H1 (cell line): ENCODE measurements around the gene C3orf18. TPM values are rescaled to one million over a fixed set of nuclear protein-coding genes. Genes with fewer than 3 reads are reported as not detected.

Experiments used
- CTCF ChIA-PET: fragments of 300-600 bp; sonication (Branson Sonifier 250); formaldehyde crosslinking; loops from one replicate; lab custom pipeline; 2021; ENCODE audit not compliant: partially characterized antibody; lab: Charles Lee
- POLR2A ChIA-PET: fragments of 300-600 bp; sonication (Branson Sonifier 250); formaldehyde crosslinking; loops from one replicate; lab custom pipeline; 2021; ENCODE audit warnings: inconsistent platforms; ENCODE audit not compliant: partially characterized antibody; lab: Charles Lee
- DNase-seq, 2 experiments: peaks; one replicate each; pipeline versions ENCODE4 v3.0.0 to v3.0.0-alpha.2; 2010 to 2022; ENCODE audit warnings: low spot score in 2 of 2, low read depth in 1 of 2, mixed read lengths in 1 of 2
- FAIRE-seq: peaks from 2 replicates; lab custom pipeline; 2011; peaks lifted over from hg19 to GRCh38; lab: Jason Lieb, UNC
- H2AFZ ChIP-seq: 2 replicates; pipeline ENCODE4 v1.8.1; 2012; ENCODE audit warnings: low read length, inconsistent platforms
- H2AK5ac ChIP-seq: 2 replicates; pipeline ENCODE4 v1.6.1; 2013; ENCODE audit warnings: low read depth, low read length
- H2BK120ac ChIP-seq: replicated peaks from 2 replicates; pipeline ENCODE3; 2013; ENCODE audit warnings: low read depth, low read length, inconsistent platforms
- H2BK12ac ChIP-seq: 2 replicates; pipeline ENCODE4 v1.6.1; 2013; ENCODE audit warnings: low read depth, low read length
- H2BK15ac ChIP-seq: 2 replicates; pipeline ENCODE4 v1.6.1; 2013; ENCODE audit warnings: low read length
- H2BK20ac ChIP-seq: 2 replicates; pipeline ENCODE4 v1.6.1; 2013; ENCODE audit warnings: low read length
- H2BK5ac ChIP-seq: 2 replicates; pipeline ENCODE4 v1.6.1; 2013; ENCODE audit warnings: low read depth, low read length
- H3K14ac ChIP-seq: 2 replicates; pipeline ENCODE4 v1.6.1; 2013; ENCODE audit warnings: inconsistent platforms; ENCODE audit not compliant: insufficient read length
- H3K18ac ChIP-seq: 2 replicates; pipeline ENCODE4 v1.6.1; 2013; ENCODE audit warnings: low read length; ENCODE audit errors: extremely low read depth
- H3K23ac ChIP-seq: 2 replicates; pipeline ENCODE4 v1.6.1; 2013; ENCODE audit warnings: inconsistent platforms; ENCODE audit not compliant: insufficient read length
- H3K23me2 ChIP-seq: 2 replicates; pipeline ENCODE4 v1.6.1; 2013; ENCODE audit warnings: low read depth, low read length
- H3K27ac ChIP-seq: 2 replicates; pipeline ENCODE4 v1.6.1; 2011; ENCODE audit warnings: low read depth, low read length, inconsistent platforms
- H3K27me3 ChIP-seq, 4 experiments: replicated peaks in 1 of 4; 1 replicate in 1 of 4; 2 replicates in 3 of 4; pipeline versions ENCODE4 v1.6.1 to v1.8.1; 2011 to 2013; ENCODE audit warnings: low read length in 3 of 4, mild to moderate bottlenecking in 3 of 4, inconsistent platforms in 2 of 4, mixed read lengths in 2 of 4, moderate library complexity in 1 of 4; ENCODE audit not compliant: control insufficient read depth in 3 of 4, insufficient read depth in 3 of 4; ENCODE audit errors: extremely low read depth in 1 of 4
- H3K36me3 ChIP-seq, 4 experiments: 2 replicates each; pipeline versions ENCODE4 v1.6.1 to v1.8.1; 2011 to 2013; ENCODE audit warnings: mild to moderate bottlenecking in 4 of 4, low read length in 3 of 4, moderate library complexity in 2 of 4, control low read depth in 1 of 4, inconsistent platforms in 1 of 4; ENCODE audit not compliant: insufficient read depth in 4 of 4, control insufficient read depth in 2 of 4
- H3K4ac ChIP-seq: replicated peaks from 2 replicates; pipeline ENCODE3; 2013; ENCODE audit warnings: low read length, low read depth, mixed read lengths, inconsistent platforms; ENCODE audit not compliant: insufficient read length
- H3K4me1 ChIP-seq, 4 experiments: replicated peaks in 1 of 4; 1 replicate in 1 of 4; 2 replicates in 3 of 4; pipeline versions ENCODE4 v1.6.1 to v1.8.1; 2011 to 2013; ENCODE audit warnings: low read length in 3 of 4, inconsistent platforms in 2 of 4, mixed read lengths in 1 of 4; ENCODE audit not compliant: insufficient read depth in 4 of 4, control insufficient read depth in 3 of 4
- H3K4me2 ChIP-seq, 2 experiments: 2 replicates each; pipeline versions ENCODE4 v1.6.1 to v1.8.1; 2011 to 2013; ENCODE audit warnings: low read depth in 2 of 2, low read length in 2 of 2, control low read depth in 1 of 2, inconsistent platforms in 1 of 2, mild to moderate bottlenecking in 1 of 2; ENCODE audit not compliant: insufficient read depth in 1 of 2
- H3K4me3 ChIP-seq, 4 experiments: fragments of 200-600, 300-600 bp in 1 of 4; sonication (generic), shearing (Covaris generic), sonication (Bioruptor Twin) in 1 of 4; 2 replicates each; pipeline versions ENCODE4 v1.5.1 to v1.8.1; 2011 to 2016; ENCODE audit warnings: low read length in 4 of 4, low read depth in 3 of 4, control low read depth in 2 of 4, inconsistent platforms in 2 of 4, mild to moderate bottlenecking in 2 of 4, mixed read lengths in 1 of 4, moderate library complexity in 1 of 4; ENCODE audit not compliant: insufficient read depth in 2 of 4; ENCODE audit errors: extremely low read depth in 1 of 4
- H3K56ac ChIP-seq: replicated peaks from 2 replicates; pipeline ENCODE3; 2013; ENCODE audit warnings: low read depth, mild to moderate bottlenecking, mixed read lengths, low read length, inconsistent platforms; ENCODE audit not compliant: insufficient read length
- H3K79me1 ChIP-seq: 2 replicates; pipeline ENCODE4 v1.6.1; 2013; ENCODE audit warnings: low read depth, low read length, control low read depth
- H3K79me2 ChIP-seq, 2 experiments: 2 replicates each; pipeline versions ENCODE4 v1.6.1 to v1.8.1; 2012 to 2013; ENCODE audit warnings: low read length in 2 of 2, mild to moderate bottlenecking in 2 of 2, inconsistent platforms in 1 of 2; ENCODE audit not compliant: insufficient read depth in 2 of 2, control insufficient read depth in 1 of 2
- H3K9ac ChIP-seq, 4 experiments: replicated peaks in 1 of 4; 1 replicate in 1 of 4; 2 replicates in 3 of 4; pipeline versions ENCODE4 v1.6.1 to v1.8.1; 2011 to 2013; ENCODE audit warnings: low read depth in 3 of 4, low read length in 3 of 4, control low read depth in 2 of 4, mild to moderate bottlenecking in 2 of 4, moderate library complexity in 2 of 4, inconsistent platforms in 1 of 4; ENCODE audit errors: extremely low read depth in 1 of 4
- H3K9me3 ChIP-seq, 2 experiments: 2 replicates each; pipeline versions ENCODE4 v1.6.1 to v1.8.1; 2012 to 2013; ENCODE audit warnings: mild to moderate bottlenecking in 2 of 2, moderate library complexity in 2 of 2, control low read depth in 1 of 2, inconsistent platforms in 1 of 2, low read depth in 1 of 2, low read length in 1 of 2, mixed read lengths in 1 of 2; ENCODE audit not compliant: insufficient read depth in 2 of 2
- H4K20me1 ChIP-seq, 2 experiments: replicated peaks in 1 of 2; 2 replicates each; pipeline versions ENCODE3 to v1.8.1; 2011 to 2013; ENCODE audit warnings: inconsistent platforms in 2 of 2, low read length in 2 of 2, mild to moderate bottlenecking in 1 of 2; ENCODE audit not compliant: insufficient read depth in 2 of 2, control insufficient read depth in 1 of 2
- H4K5ac ChIP-seq: 2 replicates; pipeline ENCODE4 v1.6.1; 2013; ENCODE audit warnings: low read length, low read depth, mixed read lengths, inconsistent platforms; ENCODE audit not compliant: insufficient read length
- H4K8ac ChIP-seq: 2 replicates; pipeline ENCODE4 v1.8.0; 2013; ENCODE audit warnings: mild to moderate bottlenecking, moderate library complexity, low read length, inconsistent platforms; ENCODE audit not compliant: insufficient read depth; ENCODE audit errors: extremely low read depth
- H4K91ac ChIP-seq: replicated peaks from 2 replicates; pipeline ENCODE3; 2013; ENCODE audit warnings: low read length, mixed read lengths, inconsistent platforms; ENCODE audit not compliant: insufficient read length
- ASH2L ChIP-seq: fragments of 200-600, 300-600 bp; sonication (generic); IDR thresholded peaks from one replicate; pipeline ENCODE4 v1.7.1; 2017; ENCODE audit warnings: low read length
- CBX8 ChIP-seq: fragments of 300-800, 300-1000 bp; sonication (generic); IDR thresholded peaks from 2 replicates; pipeline ENCODE4 v1.7.1; 2016; ENCODE audit warnings: low read depth, low read length, borderline replicate concordance
- CTBP2 ChIP-seq: IDR thresholded peaks from 2 replicates; pipeline ENCODE4 v1.7.0; 2011; ENCODE audit warnings: borderline replicate concordance, mild to moderate bottlenecking, moderate library complexity, mixed read lengths, low read length; ENCODE audit not compliant: insufficient read depth, insufficient read length
- KDM1A ChIP-seq: fragments of 200-600, 300-600 bp; sonication (generic); IDR thresholded peaks from 2 replicates; pipeline ENCODE4 v1.7.1; 2016; ENCODE audit warnings: mild to moderate bottlenecking, low read length, borderline replicate concordance
- POLR2AphosphoS5 ChIP-seq: IDR thresholded peaks from 2 replicates; pipeline ENCODE4 v1.6.1; 2011; ENCODE audit warnings: low read depth, low read length
- RAD21 ChIP-seq, 2 experiments: IDR thresholded peaks in 1 of 2; conservative IDR thresholded peaks in 1 of 2; 2 replicates each; pipeline ENCODE4 v1.6.1; 2011; ENCODE audit warnings: low read depth in 2 of 2, low read length in 2 of 2, improper control_type of control experiment in 1 of 2, inconsistent platforms in 1 of 2, mild to moderate bottlenecking in 1 of 2, moderate library complexity in 1 of 2
- RXRA ChIP-seq: IDR thresholded peaks from 2 replicates; pipeline ENCODE4 v1.6.1; 2011; ENCODE audit warnings: low read depth, mild to moderate bottlenecking, low read length, moderate library complexity; ENCODE audit not compliant: insufficient read depth
- SIX5 ChIP-seq: IDR thresholded peaks from 2 replicates; pipeline ENCODE4 v1.6.1; 2011; ENCODE audit warnings: mild to moderate bottlenecking, low read depth, low read length
- WGBS, 2 experiments: shearing (Covaris generic) in 1 of 2; methylation state at CpG; one replicate each; pipeline versions ENCODE4 v1.1.6 to v1.1.7; 2013 to 2015; ENCODE audit warnings: low lambda C conversion rate in 2 of 2, mixed read lengths in 2 of 2, inconsistent platforms in 1 of 2, low coverage in 1 of 2, missing lambda C conversion rate in 1 of 2; ENCODE audit not compliant: insufficient replicate concordance in 2 of 2, insufficient coverage in 1 of 2, insufficient read length in 1 of 2; ENCODE audit errors: extremely low coverage in 1 of 2, missing lambda C conversion rate in 1 of 2; 5-methylcytosine and 5-hydroxymethylcytosine counted together
- polyA plus RNA-seq, 7 experiments: library from polyadenylated mRNA; depleted of rRNA in 3 of 7; stranded (reverse) in 5 of 7; unstranded in 2 of 7; fragments of >200 nt in 5 of 7; fragments of 200-250 nt in 2 of 7; gene quantifications; 1 replicate in 5 of 7; 2 replicates in 1 of 7; 4 replicates in 1 of 7; pipeline versions ENCODE4 v1.2.1 to v1.2.3, GENCODE V29; 2011 to 2013; ENCODE audit warnings: missing spikeins in 2 of 7, mixed read lengths in 2 of 7
- total RNA-seq: library from RNA; stranded (reverse); fragmentation: NEBNext Ultra II Directional; extraction: Animal tissue kit (Norgen Biotek cat#: 25700); gene quantifications from 2 replicates; pipeline ENCODE4 v1.2.1, GENCODE V29; 2021

C3orf18 gene
- total and polyA plus RNA-seq, 2 of the 8 experiments (the other 6 are each of a cell fraction or from before 2014, with no cell fraction given), result 7.5 to 15.0 TPM

- no peak overlapping the region for H2BK15ac ChIP-seq
- peaks cover 0 to 2% (median 0%) of the 10 kb centered on the region in 4 experiments; a peak in 1 of 7 replicates for H3K27me3 ChIP-seq
- no peak overlapping the region for H2BK12ac ChIP-seq
- H3K79me1 ChIP-seq, result no peaks in the 10 kb centered on the region
- DNase-seq, result no peak
- no peak for TF ChIP-seq KDM1A
- TF ChIP-seq SIX5, result no peak
- TF ChIP-seq RAD21 (IDR thresholded peaks at IDR 0.05 in 1 of 2, conservative IDR thresholded peaks at IDR 0.05 in 1 of 2; ENCODE audit: low read depth in 2 of 2, low read length in 2 of 2), result no peak
- no peak for TF ChIP-seq CTBP2
- TF ChIP-seq POLR2AphosphoS5, result no peak
- TF ChIP-seq CBX8, result no peak
- TF ChIP-seq ASH2L, result no peak
- no peak for TF ChIP-seq RXRA
- TF ChIP-seq, all 59 proteins: peak for 0
- H3K79me2 ChIP-seq, result no peaks in the 10 kb centered on the region
- no peaks in the 10 kb centered on the region for H3K4me1 ChIP-seq
- no peak overlapping the region for H2BK120ac ChIP-seq
- H3K36me3 ChIP-seq, result no peaks in the 10 kb centered on the region
- no peak overlapping the region for H2BK5ac ChIP-seq
- H4K91ac ChIP-seq, result no peak overlapping the region
- H3K23me2 ChIP-seq, result no peaks in the 10 kb centered on the region
- no peak for FAIRE-seq
- WGBS, 2 experiments, result 80% methylated on average over 3 of the region's 3 CpGs; no CpG with 5 or more reads in 1 of the 2 experiments
- H3K4ac ChIP-seq, result no peak overlapping the region
- CTCF ChIA-PET, result interaction anchor here (0.5 to 11.1 kb wide), 6 partner anchors 10 to 803 kb away, joined by 3 to 233 read pairs (median 4); partner anchors contain the start of genes CISH, HEMK1 and MAPKAPK3
- no peak overlapping the region for H3K14ac ChIP-seq
- no peak overlapping the region for H3K4me2 ChIP-seq
- H4K8ac ChIP-seq, result no peak overlapping the region
- H2AFZ ChIP-seq, result no peak overlapping the region
- no peak overlapping the region for H3K56ac ChIP-seq
- H2BK20ac ChIP-seq, result no peak overlapping the region
- no peak overlapping the region for H3K23ac ChIP-seq
- H3K18ac ChIP-seq, result no peak overlapping the region
- no peaks in the 10 kb centered on the region for H3K9me3 ChIP-seq
- peaks cover 0 to 2% of the 10 kb centered on the region in 2 experiments for H4K20me1 ChIP-seq
- no peak overlapping the region for H3K4me3 ChIP-seq
- H2AK5ac ChIP-seq, result no peak overlapping the region
- POLR2A ChIA-PET, result interaction anchor here (1.3 to 3.1 kb wide), 5 partner anchors 9 to 54 kb away, joined by 3 to 12 read pairs (median 4); partner anchors contain the start of gene HEMK1
- no peak overlapping the region for H4K5ac ChIP-seq
- H3K27ac ChIP-seq, result no peak overlapping the region
- H3K9ac ChIP-seq, result no peak overlapping the region
Observed at GRCh38 chr3:50586763-50587070, 19.2 kb upstream of the C3orf18 start.
